Pancreas (tissue), 10 donors: ENCODE data around the gene KNDC1. TPM values are rescaled to one million over a fixed set of nuclear protein-coding genes. Genes with fewer than 3 reads are reported as not detected.

ENCODE experiments used
- ATAC-seq, 4 donors: fragments of 200-7000 bp; cut with Tn5 transposase; one replicate each; pipeline versions ENCODE4 v1.8.0 to v1.9.1; 2020; ENCODE audit warnings: mild to moderate bottlenecking in 4 of 4, moderate library complexity in 4 of 4
- DNase-seq, 6 donors: peaks; one replicate each; pipeline ENCODE4 v3.0.0-alpha.2; 2020
- FAIRE-seq: peaks from 2 replicates; lab custom pipeline; 2012; peaks lifted over from hg19 to GRCh38; lab: Jason Lieb, UNC
- H3K27ac ChIP-seq, 4 donors: fragments of 200-600 bp; sonication (generic); 1 replicate in 3 of 4; 2 replicates in 1 of 4; pipeline versions ENCODE4 v1.5.0 to v1.8.0; 2020
- H3K27me3 ChIP-seq, 4 donors: fragments of 200-600 bp; one replicate each; pipeline ENCODE4 v1.8.0; 2021
- H3K36me3 ChIP-seq, 3 donors: fragments of 200-600 bp; sonication (generic) in 1 of 3; one replicate each; pipeline versions ENCODE4 v1.5.0 to v1.8.0; 2020 to 2021
- H3K4me1 ChIP-seq, 3 donors: fragments of 200-600 bp; one replicate each; pipeline ENCODE4 v1.8.0; 2021
- H3K4me3 ChIP-seq, 4 donors: fragments of 200-600 bp; sonication (generic) in 2 of 4; one replicate each; pipeline versions ENCODE4 v1.5.0 to v1.8.0; 2020 to 2021
- H3K9me3 ChIP-seq, 4 donors: fragments of 200-600 bp; one replicate each; pipeline ENCODE4 v1.8.0; 2021
- WGBS, 2 donors: extraction: QIAGEN DNeasy Blood & Tissue Kit; methylation state at CpG; one replicate each; pipeline ENCODE4 v1.1.7; 2013; 5-methylcytosine and 5-hydroxymethylcytosine counted together
- intact Hi-C, 3 donors: fragments of 100-400 bp; cut with DNase I; formaldehyde crosslinking; loops; one replicate each; pipeline versions ENCODE4 v1.11.1 to v1.14.2; 2022
- polyA plus RNA-seq, 2 donors: library from polyadenylated mRNA; stranded (reverse); fragments of 200-250 nt; gene quantifications; one replicate each; pipeline ENCODE4 v1.2.3, GENCODE V29; 2013
- total RNA-seq, 6 donors: library from RNA; stranded (reverse); fragmentation: NEBNext Ultra II Directional in 4 of 6; extraction: Animal tissue kit (Norgen Biotek cat#: 25700) in 4 of 6; gene quantifications; one replicate each; pipeline versions ENCODE4 v1.2.1 to v1.2.4, GENCODE V29; 2021 to 2023
- TF ChIP-seq, protein P1 (sequence below), 4 donors: fragments of 200-600 bp; sonication (generic) in 3 of 4; IDR thresholded peaks; one replicate each; pipeline versions ENCODE4 v1.5.0 to v1.8.0; 2021; ENCODE audit warnings: antibody characterized with exemption in 4 of 4
- donor health status: healthy with polysubstance abuse.
- donor health status: DM: no; HTN: no; CAD: no; lungs with moderate emphysema.
- donor health status: DM: no; HTN: no; CAD: no.
- donor health status: control.
- donor health status: control.
- donor health status: Bipolar disorder and iron deficiency.
- donor health status: DM: yes; HTN: yes; CAD: no.
- donor health status: DM: no; HTN: no; CAD: no.
- donor health status: DM: no; HTN: no; CAD: no.
- donor health status: DM: yes; HTN: yes; CAD: no.

Gene KNDC1
- total and polyA plus RNA-seq, 8 donors = 0.14 to 3.1 (median 0.74) TPM

DNA sequence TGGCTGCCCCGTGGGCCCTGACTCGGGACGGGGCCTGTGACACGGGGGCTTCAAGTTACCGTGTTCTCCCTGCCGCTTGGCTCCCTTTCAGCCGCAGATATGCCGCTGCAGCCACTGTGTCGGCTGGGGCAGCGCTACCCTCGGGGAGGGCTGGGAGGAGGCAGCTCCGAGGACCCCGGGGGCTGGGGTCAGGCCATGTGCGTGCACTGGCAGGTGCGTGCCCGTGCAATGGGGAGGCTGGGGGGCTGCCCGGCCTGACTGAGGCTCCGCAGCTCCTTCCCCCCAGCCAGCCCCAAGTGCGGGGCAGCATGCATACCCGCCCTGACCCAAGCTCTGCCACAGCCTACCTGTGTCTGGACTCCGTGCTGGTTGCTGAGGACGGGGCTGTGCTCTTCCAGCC is 29.2 kb downstream of the KNDC1 start:
- Histone ChIP-seq H3K27ac (no peak overlapping the region), H3K9me3 (no peaks in the 10 kb centered on the region), H3K36me3 (no peaks in the 10 kb centered on the region), H3K4me3 (no peak overlapping the region), H3K4me1 (no peaks in the 10 kb centered on the region), H3K27me3 (peaks cover 0 to 3% (median 0%) of the 10 kb centered on the region in 4 donors)
- FAIRE-seq = no peak
- intact Hi-C loops = no loop called here
- DNase-seq = peak in 1 of 6 donors; percentile 69
- TF ChIP-seq, protein P1, sequence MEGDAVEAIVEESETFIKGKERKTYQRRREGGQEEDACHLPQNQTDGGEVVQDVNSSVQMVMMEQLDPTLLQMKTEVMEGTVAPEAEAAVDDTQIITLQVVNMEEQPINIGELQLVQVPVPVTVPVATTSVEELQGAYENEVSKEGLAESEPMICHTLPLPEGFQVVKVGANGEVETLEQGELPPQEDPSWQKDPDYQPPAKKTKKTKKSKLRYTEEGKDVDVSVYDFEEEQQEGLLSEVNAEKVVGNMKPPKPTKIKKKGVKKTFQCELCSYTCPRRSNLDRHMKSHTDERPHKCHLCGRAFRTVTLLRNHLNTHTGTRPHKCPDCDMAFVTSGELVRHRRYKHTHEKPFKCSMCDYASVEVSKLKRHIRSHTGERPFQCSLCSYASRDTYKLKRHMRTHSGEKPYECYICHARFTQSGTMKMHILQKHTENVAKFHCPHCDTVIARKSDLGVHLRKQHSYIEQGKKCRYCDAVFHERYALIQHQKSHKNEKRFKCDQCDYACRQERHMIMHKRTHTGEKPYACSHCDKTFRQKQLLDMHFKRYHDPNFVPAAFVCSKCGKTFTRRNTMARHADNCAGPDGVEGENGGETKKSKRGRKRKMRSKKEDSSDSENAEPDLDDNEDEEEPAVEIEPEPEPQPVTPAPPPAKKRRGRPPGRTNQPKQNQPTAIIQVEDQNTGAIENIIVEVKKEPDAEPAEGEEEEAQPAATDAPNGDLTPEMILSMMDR (IDR thresholded peaks at IDR 0.05) = no peak
- ATAC-seq = no peak
- WGBS, 2 donors = 74 to 79% methylated on average over 22 of the region's 22 CpGs

DNA sequence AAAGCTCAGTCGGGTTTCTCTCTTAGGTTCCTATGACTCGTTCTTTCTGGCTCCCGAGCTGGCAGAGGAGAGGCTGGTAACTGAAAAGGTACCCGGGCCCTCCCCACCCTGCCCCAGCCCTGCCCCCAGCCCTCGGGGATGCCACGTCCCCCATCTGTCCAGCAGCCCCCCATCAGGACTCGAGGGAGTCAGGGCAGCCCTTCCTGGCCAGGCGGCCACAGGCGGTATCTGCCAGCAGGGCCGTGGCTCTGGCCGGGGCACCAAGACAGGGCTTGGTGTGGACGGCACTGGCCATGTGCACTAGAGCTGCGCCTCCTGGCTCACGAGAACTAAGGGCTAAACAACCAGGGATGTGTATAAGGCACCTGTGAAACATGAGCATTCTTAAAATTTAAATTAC is 29.7 kb downstream of the KNDC1 start:
- Histone ChIP-seq H3K4me3 (no peak overlapping the region), H3K27me3 (peaks cover 0 to 3% (median 0%) of the 10 kb centered on the region in 4 donors), H3K27ac (no peak overlapping the region), H3K9me3 (no peaks in the 10 kb centered on the region), H3K36me3 (no peaks in the 10 kb centered on the region), H3K4me1 (no peaks in the 10 kb centered on the region)
- DNase-seq (no peak), ATAC-seq (no peak), FAIRE-seq (no peak)
- intact Hi-C loops = no loop called here
- TF ChIP-seq, protein P1 (IDR thresholded peaks at IDR 0.05) = no peak
- WGBS, 2 donors = 67 to 72% methylated on average over 13 to 14 of the region's 14 CpGs

DNA sequence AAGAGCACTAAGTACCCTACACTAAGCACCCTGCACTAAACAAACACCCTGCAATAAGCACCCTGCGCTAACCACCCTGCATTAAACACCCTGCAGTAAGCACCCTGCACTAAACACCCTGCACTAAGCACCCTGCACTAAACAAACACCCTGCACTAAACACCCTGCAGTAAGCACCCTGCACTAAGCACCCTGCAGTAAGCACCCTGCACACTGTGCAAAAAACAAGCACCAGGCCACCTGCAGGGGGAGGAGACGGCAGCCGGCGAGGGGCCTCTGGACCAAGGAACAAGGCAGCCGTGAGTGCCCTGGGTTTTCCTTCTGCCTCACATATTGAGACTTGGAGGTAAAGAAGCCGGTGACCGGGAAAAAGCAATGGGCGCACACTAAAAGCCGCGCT is 30.2 kb downstream of the KNDC1 start:
- WGBS, 2 donors = 84 to 87% methylated on average over 10 of the region's 10 CpGs
- ATAC-seq = no peak
- FAIRE-seq = no peak
- no peak overlapping the region for H3K27ac ChIP-seq
- no peaks in the 10 kb centered on the region for H3K9me3 ChIP-seq
- DNase-seq = no peak
- intact Hi-C loops = no loop called here
- no peak overlapping the region for H3K4me3 ChIP-seq
- H3K27me3 ChIP-seq = peaks cover 0 to 3% (median 0%) of the 10 kb centered on the region in 4 donors
- TF ChIP-seq, protein P1 (IDR thresholded peaks at IDR 0.05) = no peak
- no peaks in the 10 kb centered on the region for H3K4me1 ChIP-seq
- no peaks in the 10 kb centered on the region for H3K36me3 ChIP-seq

DNA sequence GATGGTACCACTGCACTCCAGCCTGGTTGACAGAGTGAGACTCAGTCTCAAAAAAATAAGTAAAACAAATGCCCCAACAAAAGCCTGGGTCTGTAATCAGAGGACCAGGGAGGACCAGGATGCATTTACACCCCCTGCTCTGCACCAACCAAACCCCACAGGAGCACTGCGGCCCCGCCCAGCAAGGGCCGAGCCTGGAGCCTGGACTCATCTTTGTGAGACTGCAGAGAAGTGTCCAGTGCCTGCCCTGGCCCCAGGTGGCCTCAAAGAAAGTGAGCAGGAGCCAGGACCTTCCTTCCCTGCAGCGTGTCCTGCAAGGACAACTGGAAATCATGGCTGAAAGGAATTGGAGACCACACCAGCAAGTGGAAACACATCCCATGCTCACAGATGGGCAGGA is 31.6 kb downstream of the KNDC1 start:
- no peak overlapping the region for H3K4me3 ChIP-seq
- H3K27ac ChIP-seq = no peak overlapping the region
- H3K4me1 ChIP-seq = no peaks in the 10 kb centered on the region
- H3K27me3 ChIP-seq = peaks cover 0 to 3% (median 0%) of the 10 kb centered on the region in 4 donors
- H3K9me3 ChIP-seq = no peaks in the 10 kb centered on the region
- ATAC-seq = no peak
- FAIRE-seq = no peak
- H3K36me3 ChIP-seq = no peaks in the 10 kb centered on the region
- intact Hi-C loops = no loop called here
- no peak for DNase-seq
- TF ChIP-seq, protein P1 (IDR thresholded peaks at IDR 0.05) = no peak
- 72 to 80% methylated on average over 4 of the region's 4 CpGs for WGBS, 2 donors

DNA sequence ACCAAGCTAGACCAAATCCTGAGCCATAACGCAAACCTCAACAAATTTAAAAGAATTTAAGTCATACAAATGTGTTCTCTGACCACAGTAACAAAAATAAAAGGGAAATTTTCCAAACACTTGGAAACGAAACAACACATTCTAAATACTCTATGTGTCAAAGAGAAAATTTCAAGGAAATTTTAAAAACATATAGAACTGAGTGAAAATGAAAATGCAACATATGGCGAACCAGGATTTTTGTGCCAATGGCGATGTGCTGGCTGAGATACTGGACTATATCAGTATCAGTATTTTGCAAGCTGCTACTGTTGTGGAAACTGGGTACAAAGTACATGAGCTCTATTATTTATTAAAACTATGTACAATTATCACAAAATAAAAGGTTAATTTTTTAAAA is 34.1 kb downstream of the KNDC1 start:
- Histone ChIP-seq H3K4me1 (no peaks in the 10 kb centered on the region), H3K36me3 (no peaks in the 10 kb centered on the region), H3K27me3 (no peaks in the 10 kb centered on the region), H3K4me3 (no peak overlapping the region), H3K9me3 (no peaks in the 10 kb centered on the region), H3K27ac (no peak overlapping the region)
- no peak for FAIRE-seq
- no peak for DNase-seq
- 59 to 70% methylated on average over 4 of the region's 4 CpGs for WGBS, 2 donors
- no peak for ATAC-seq
- intact Hi-C loops = no loop called here
- TF ChIP-seq, protein P1 (IDR thresholded peaks at IDR 0.05) = no peak
